Suprapubic skin (tissue), 4 donors: ENCODE results near the gene RXRA. TPM values are rescaled to one million over a fixed set of nuclear protein-coding genes. Genes with fewer than 3 reads are reported as not detected.

ENCODE experiments used
- DNase-seq, 2 donors: peaks; one replicate each; pipeline ENCODE4 v3.0.0-alpha.2; 2019; ENCODE audit warnings: low spot score in 2 of 2
- H3K27ac ChIP-seq: fragments of 200-600 bp; sonication (generic); one replicate; pipeline ENCODE4 v1.5.1; 2019
- H3K27me3 ChIP-seq: fragments of 200-600 bp; sonication (generic); one replicate; pipeline ENCODE4 v1.5.1; 2019
- H3K36me3 ChIP-seq: fragments of 200-600 bp; sonication (generic); one replicate; pipeline ENCODE4 v1.5.1; 2019
- H3K4me1 ChIP-seq: fragments of 200-600 bp; sonication (generic); one replicate; pipeline ENCODE4 v1.5.1; 2019
- H3K4me3 ChIP-seq: fragments of 200-600 bp; sonication (generic); one replicate; pipeline ENCODE4 v1.5.1; 2019; ENCODE audit warnings: mild to moderate bottlenecking
- H3K9me3 ChIP-seq: fragments of 200-600 bp; sonication (generic); one replicate; pipeline ENCODE4 v1.5.1; 2019
- CTCF ChIP-seq, 2 donors: fragments of 200-600 bp in 1 of 2; fragments of 450-650 bp in 1 of 2; sonication (generic) in 1 of 2; IDR thresholded peaks; one replicate each; pipeline ENCODE4 v1.5.1; 2016 to 2019; ENCODE audit warnings: antibody characterized with exemption in 2 of 2, mild to moderate bottlenecking in 1 of 2, moderate library complexity in 1 of 2
- EP300 ChIP-seq: sonication (generic); formaldehyde crosslinking; IDR thresholded peaks from one replicate; pipeline ENCODE4 v1.6.1; 2017; ENCODE audit warnings: antibody characterized with exemption
- POLR2A ChIP-seq, 2 donors: fragments of 450-650 bp; IDR thresholded peaks; one replicate each; pipeline ENCODE4 v1.6.1; 2017; ENCODE audit warnings: antibody characterized with exemption in 2 of 2, mild to moderate bottlenecking in 2 of 2, moderate library complexity in 2 of 2
- POLR2AphosphoS5 ChIP-seq, 3 donors: sonication (generic); formaldehyde crosslinking; IDR thresholded peaks; one replicate each; pipeline ENCODE4 v1.6.1; 2017; ENCODE audit warnings: antibody characterized with exemption in 3 of 3
- WGBS: methylation state at CpG from one replicate; pipeline ENCODE4 v1.1.5; 2018; 5-methylcytosine and 5-hydroxymethylcytosine counted together
- total RNA-seq, 4 donors: library from RNA; depleted of rRNA; stranded (reverse); fragments of >200 nt; gene quantifications; one replicate each; pipeline ENCODE4 v1.1.0, GENCODE V29; 2016

The RXRA gene
- total RNA-seq, 4 donors from 2014 or later: 165 to 240 (median 185) TPM

- WGBS: 39% methylated on average over 24 of the region's 34 CpGs
- no peaks in the 10 kb centered on the region for H3K27me3 ChIP-seq
- no peak for DNase-seq
- no peaks in the 10 kb centered on the region for H3K9me3 ChIP-seq
- H3K4me1 ChIP-seq: peaks cover 95% of the 10 kb centered on the region
- TF ChIP-seq POLR2A (IDR thresholded peaks at IDR 0.05) (no peak), CTCF (IDR thresholded peaks at IDR 0.05) (no peak), POLR2AphosphoS5 (IDR thresholded peaks at IDR 0.05) (no peak), EP300 (no peak)
- peaks cover 13% of the 10 kb centered on the region for H3K36me3 ChIP-seq
- peak overlapping the region; percentile 82 for H3K27ac ChIP-seq
- no peak overlapping the region for H3K4me3 ChIP-seq
Observed at GRCh38 chr9:134404376-134405358, 78.4 kb downstream of the RXRA start.

GRCh38 chr9:134405527-134405926 is 79.3 kb downstream of the RXRA start:
- WGBS: 63% methylated on average over 9 of the region's 9 CpGs
- no peak for DNase-seq

GRCh38 chr9:134406366-134407120 is 80.3 kb downstream of the RXRA start:
- Histone ChIP-seq H3K27ac (peak overlapping the region; percentile 82), H3K27me3 (no peaks in the 10 kb centered on the region), H3K4me3 (peak overlapping the region; percentile 27), H3K4me1 (peaks cover 100% of the 10 kb centered on the region), H3K36me3 (peaks cover 13% of the 10 kb centered on the region), H3K9me3 (no peaks in the 10 kb centered on the region)
- no peak for TF ChIP-seq CTCF (IDR thresholded peaks at IDR 0.05)
- TF ChIP-seq EP300: no peak
- TF ChIP-seq POLR2AphosphoS5 (IDR thresholded peaks at IDR 0.05): no peak
- TF ChIP-seq POLR2A (IDR thresholded peaks at IDR 0.05): no peak
- WGBS: 28% methylated on average over 17 of the region's 23 CpGs
- no peak for DNase-seq

More at GRCh38 chr9:134405527-134405926, 79.3 kb downstream of the RXRA start:
- Histone ChIP-seq H3K27me3 (no peaks in the 10 kb centered on the region), H3K27ac (peak overlapping the region; percentile 82), H3K36me3 (peaks cover 13% of the 10 kb centered on the region), H3K9me3 (no peaks in the 10 kb centered on the region), H3K4me3 (no peak overlapping the region), H3K4me1 (peaks cover 98% of the 10 kb centered on the region)
- TF ChIP-seq CTCF (IDR thresholded peaks at IDR 0.05) (no peak), POLR2AphosphoS5 (IDR thresholded peaks at IDR 0.05) (no peak), POLR2A (IDR thresholded peaks at IDR 0.05) (no peak), EP300 (no peak)

- no peaks in the 10 kb centered on the region for H3K27me3 ChIP-seq
- WGBS: 0% methylated on average over 5 of the region's 33 CpGs
- no peaks in the 10 kb centered on the region for H3K9me3 ChIP-seq
- H3K27ac ChIP-seq: peak overlapping the region; percentile 82
- peak; percentile 93 to 94 for DNase-seq
- TF ChIP-seq POLR2AphosphoS5 (IDR thresholded peaks at IDR 0.05) (peak in 2 of 3 donors; percentile 46 to 92), POLR2A (IDR thresholded peaks at IDR 0.05) (no peak)
- peaks cover 100% of the 10 kb centered on the region for H3K4me1 ChIP-seq
- H3K4me3 ChIP-seq: peak overlapping the region; percentile 27
- peaks cover 8% of the 10 kb centered on the region for H3K36me3 ChIP-seq
Observed at GRCh38 chr9:134407121-134407779, 81.0 kb downstream of the RXRA start.

- H3K9me3 ChIP-seq: no peaks in the 10 kb centered on the region
- no peak overlapping the region for H3K4me3 ChIP-seq
- H3K4me1 ChIP-seq: peaks cover 100% of the 10 kb centered on the region
- H3K27ac ChIP-seq: peak overlapping the region; percentile 82
- no peaks in the 10 kb centered on the region for H3K27me3 ChIP-seq
- H3K36me3 ChIP-seq: peaks cover 8% of the 10 kb centered on the region
- TF ChIP-seq POLR2A (IDR thresholded peaks at IDR 0.05) (no peak), POLR2AphosphoS5 (IDR thresholded peaks at IDR 0.05) (no peak), CTCF (IDR thresholded peaks at IDR 0.05) (no peak), EP300 (no peak)
- DNase-seq: no peak
- 75% methylated on average over 3 of the region's 9 CpGs for WGBS
Observed at GRCh38 chr9:134408389-134408788, 82.1 kb downstream of the RXRA start.
